ENCODE results near the gene LARP4.
"Not testable (repeated sequence)": the region's sequence is repeated elsewhere in the genome, so short reads cannot be mapped to it uniquely, and the experiment has no call there.

The LARP4 gene

GRCh38 chr12:50401500-50402081 lies 906 bp downstream of the LARP4 start:
- DNase-seq (ENCODE audit: low read depth in 2 of 2), result no peak

GRCh38 chr12:50402264-50403000 lies 1.7 kb downstream of the LARP4 start:
- no peak for DNase-seq (ENCODE audit: low read depth in 2 of 2)

GRCh38 chr12:50403001-50403440 lies 2.3 kb downstream of the LARP4 start:
- no peak for DNase-seq (ENCODE audit: low read depth in 2 of 2)

- no peak for DNase-seq (ENCODE audit: low read depth in 2 of 2)
Observed at GRCh38 chr12:50404307-50404706, 3.6 kb downstream of the LARP4 start.

GRCh38 chr12:50411051-50411660 lies 10.5 kb downstream of the LARP4 start:
- DNase-seq (ENCODE audit: low read depth in 2 of 2), result no peak

DNA sequence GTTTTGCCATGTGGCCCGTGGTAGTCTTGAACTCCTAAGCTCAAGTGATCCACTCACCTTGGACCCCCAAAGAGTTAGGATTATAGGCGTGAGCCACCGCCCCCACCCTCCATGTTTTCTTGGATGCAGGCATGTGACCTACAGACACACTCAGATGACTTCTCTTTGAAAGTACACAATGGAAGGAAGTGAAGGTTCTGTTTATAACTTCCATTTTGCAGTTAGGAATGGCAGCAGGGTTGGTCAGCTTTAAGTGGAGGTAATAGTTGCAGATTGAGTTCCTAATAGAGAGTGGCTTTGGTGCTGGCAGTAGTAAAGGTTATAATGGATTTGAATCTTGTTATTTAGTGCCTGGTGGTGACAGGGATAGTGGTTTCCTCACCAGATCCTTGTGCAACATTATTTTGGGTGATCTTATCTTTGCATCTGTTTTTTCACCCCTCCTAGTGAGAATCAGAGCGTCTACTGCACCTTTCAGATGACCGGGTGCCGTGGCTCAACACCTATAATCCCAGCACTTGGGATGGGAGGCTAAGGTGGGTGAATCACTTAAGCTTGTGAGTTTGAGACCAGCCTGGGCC lies 15.3 kb downstream of the LARP4 start:
- no peak for DNase-seq (ENCODE audit: low read depth in 2 of 2)

DNA sequence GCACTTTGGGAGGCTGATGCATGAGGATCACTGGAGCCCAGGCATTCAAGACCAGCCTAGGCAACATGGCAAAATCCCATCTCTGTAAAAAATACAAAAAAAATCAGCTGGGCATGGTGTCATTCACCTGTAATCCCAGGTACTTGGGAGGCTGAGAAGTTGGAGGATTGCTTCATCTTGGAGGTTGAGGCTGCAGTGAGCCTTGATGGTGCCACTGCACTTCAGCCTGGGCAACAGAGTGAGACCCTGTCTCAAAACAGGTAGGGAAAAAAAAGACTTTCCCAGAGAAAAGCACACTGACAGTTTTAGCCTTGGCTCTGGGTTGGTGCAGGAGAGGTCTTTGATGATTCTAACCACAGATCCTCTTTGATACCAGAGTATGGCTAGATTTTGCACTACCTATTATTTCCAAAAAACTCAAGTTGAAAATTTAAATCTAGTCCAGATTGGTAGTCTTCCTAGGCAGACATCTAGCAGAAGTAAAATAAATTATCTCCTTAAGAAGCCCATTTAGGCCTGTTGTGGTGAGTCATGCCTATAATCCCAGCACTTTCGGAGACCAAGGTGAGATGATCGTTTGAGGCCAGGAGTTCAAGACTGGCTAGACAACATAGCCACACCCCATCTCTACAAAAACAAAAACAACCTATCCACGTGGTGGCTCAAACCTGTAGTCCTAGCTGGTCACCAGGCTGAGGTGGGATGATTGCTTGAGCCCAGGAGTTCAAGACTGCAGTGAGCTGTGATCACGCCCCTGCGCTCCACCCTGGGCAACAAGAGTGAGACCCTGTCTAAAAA lies 18.6 kb downstream of the LARP4 start:
- DNase-seq (ENCODE audit: low read depth in 2 of 2), result no peak

GRCh38 chr12:50422855-50423254 lies 22.2 kb downstream of the LARP4 start:
- DNase-seq (ENCODE audit: low read depth in 2 of 2), result not testable (repeated sequence)

DNA sequence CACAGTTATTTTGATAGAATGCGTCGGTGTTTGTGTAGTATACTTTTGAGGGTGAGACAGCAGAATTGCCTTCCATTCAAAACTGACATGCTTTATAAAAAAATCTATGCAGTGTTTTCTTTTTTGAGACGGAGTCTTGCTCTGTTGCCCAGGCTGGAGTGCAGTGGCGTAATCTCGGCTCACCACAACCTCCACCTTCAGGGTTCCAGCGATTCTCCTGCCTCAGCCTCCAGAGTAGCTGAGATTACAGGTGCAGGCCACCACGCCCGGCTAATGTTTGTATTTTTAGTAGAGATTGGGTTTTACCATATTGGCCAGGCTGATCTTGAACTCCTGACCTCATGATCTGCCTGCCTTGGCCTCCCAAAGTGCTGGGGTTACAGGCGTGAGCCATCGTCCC lies 22.7 kb downstream of the LARP4 start:
- not testable (repeated sequence) for DNase-seq (ENCODE audit: low read depth in 2 of 2)

- no peak for DNase-seq (ENCODE audit: low read depth in 2 of 2)
Observed at GRCh38 chr12:50425589-50426258, 25.0 kb downstream of the LARP4 start.

GRCh38 chr12:50431656-50432055 lies 31.0 kb downstream of the LARP4 start:
- not testable (repeated sequence) for DNase-seq (ENCODE audit: low read depth in 2 of 2)

DNA sequence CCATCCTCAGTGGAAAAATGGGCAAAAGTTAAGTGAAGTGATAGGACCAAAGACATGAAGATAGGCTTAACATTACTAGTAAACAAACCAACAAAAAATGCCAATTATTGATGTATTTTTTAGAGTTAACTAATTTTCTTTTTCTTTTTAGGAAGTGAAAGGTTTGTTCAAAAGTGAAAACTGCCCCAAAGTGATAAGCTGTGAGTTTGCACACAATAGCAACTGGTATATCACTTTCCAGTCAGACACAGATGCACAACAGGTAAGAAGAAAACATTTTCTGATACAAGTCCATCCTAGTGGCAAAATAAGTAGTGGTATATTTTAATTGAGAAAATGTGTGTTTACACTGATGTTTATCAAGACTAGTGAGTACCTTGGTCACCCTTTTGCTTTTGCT lies 39.6 kb downstream of the LARP4 start:
- DNase-seq (ENCODE audit: low read depth in 2 of 2), result no peak

DNA sequence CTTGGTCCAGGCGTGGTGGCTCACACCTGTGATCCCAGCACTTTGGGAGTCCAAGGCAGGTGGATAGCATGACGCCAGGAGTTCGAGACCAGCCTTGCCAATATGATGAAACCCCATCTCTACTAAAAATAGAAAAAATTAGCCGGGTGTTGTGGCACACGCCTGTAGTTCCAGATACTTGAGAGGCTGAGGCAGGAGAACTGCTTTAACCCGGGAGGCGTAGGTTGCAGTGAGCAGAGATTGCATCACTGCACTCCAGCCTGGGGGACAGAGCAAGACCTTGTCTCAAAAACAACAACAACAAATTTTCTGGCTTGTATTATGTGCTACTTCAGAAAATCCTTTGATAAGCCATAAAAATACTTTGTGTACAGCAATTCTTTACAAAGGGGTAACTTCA lies 41.1 kb downstream of the LARP4 start:
- no peak for DNase-seq (ENCODE audit: low read depth in 2 of 2)

DNA sequence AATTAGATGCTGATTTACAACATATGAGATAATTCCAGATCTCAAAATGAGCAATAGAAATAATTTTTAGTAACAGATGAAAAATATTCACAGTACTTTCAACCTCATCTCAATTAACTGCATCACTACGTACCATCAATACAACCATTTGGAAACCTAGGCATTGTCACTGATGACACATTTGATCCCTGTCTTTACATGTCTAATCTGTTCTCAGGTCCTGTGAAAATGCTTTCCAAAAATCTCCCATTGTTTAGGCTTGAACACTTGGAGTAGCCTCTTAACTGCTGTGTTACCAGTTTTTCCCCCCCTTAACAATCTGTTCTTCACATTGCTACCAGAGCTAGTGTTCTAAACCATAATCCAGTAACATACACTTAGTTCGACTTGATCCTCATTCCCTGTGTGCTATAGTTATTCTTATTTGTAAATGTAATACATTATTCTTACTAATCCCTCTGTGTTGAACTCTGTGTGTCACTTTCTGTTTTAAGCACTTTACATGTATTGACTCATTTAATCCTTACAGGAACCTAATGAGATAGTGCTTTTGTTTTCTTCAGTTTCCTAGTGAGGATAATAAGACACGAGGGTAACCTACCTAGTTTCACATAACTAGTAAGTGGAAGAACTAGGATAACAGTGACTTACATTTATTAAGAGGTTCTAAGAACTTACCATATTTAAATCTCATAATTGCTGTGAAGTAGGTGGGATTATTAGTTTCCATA lies 41.7 kb downstream of the LARP4 start:
- DNase-seq (ENCODE audit: low read depth in 2 of 2), result no peak

DNA sequence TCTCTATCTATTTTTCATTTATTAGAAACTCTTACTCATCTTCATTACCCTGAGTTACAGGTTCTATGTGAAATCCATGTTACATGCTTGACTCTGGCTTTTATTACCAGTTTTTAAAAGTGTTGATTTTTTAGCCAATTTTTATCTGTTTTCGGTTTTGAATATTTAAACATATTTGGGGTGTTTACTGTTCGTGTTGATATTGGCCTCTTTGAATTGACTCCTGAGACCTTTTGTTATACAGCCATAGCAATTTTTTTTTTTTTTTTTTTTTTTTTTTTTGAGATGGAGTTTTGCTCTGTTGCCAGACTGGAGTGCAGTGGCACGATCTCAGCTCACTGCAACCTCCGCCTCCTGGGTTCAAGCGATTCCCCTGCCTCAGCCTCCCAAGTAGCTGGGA lies 49.0 kb downstream of the LARP4 start:
- not testable (repeated sequence) for DNase-seq (ENCODE audit: low read depth in 2 of 2)

DNA sequence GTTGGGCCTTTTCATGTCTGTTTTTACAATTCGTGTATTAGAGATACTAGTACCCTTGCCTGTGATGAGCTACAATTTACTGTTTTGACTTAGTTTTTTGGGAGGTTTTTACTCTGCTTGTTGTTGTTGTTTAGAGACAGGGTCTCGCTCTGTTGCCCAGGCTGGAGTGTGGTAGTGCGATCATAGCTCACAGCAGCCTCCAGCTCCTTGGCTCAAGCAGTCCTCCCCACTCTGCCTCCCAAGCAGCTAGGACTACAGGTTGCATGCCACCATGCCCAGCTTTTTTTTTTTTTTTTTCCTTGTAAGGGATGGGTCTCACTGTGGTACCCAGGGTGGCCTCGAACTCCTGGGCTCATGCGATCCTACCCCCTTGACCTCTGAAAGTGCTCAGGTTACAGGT lies 52.1 kb downstream of the LARP4 start:
- DNase-seq (ENCODE audit: low read depth in 2 of 2), result no peak

- DNase-seq (ENCODE audit: low read depth in 2 of 2), result peak; percentile 5 to 9
Observed at GRCh38 chr12:50453872-50454271, 53.2 kb downstream of the LARP4 start.

- peak in 1 of 2 experiments; percentile 1 for DNase-seq (ENCODE audit: low read depth in 2 of 2)
Observed at GRCh38 chr12:50458606-50459005, 57.9 kb downstream of the LARP4 start.

DNA sequence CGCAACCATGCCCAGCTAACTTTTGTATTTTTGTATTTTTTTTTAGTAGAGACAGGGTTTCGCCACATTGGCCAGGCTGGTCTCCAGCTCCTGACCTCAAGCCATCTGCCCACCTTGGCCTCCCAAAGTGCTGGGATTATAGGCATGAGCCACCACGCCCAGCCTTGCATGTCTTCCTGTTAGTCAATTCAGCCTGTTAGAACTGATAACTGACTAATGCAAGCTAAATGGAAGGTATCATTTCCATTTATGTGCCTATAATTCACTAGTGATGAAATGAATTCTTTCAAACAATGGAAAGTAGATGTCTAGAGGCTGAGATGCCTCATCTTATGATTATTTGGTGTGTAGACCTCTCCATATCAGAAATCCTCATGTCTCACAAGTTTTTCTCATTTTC lies 66.8 kb downstream of the LARP4 start:
- no peak for DNase-seq (ENCODE audit: low read depth in 2 of 2)

- no peak for DNase-seq (ENCODE audit: low read depth in 2 of 2)
Observed at GRCh38 chr12:50477241-50477832, 76.7 kb downstream of the LARP4 start.

All from fibroblast of skin of left quadriceps (primary cell).